HEK293 (cell line): Measurements from ENCODE around the gene NIPSNAP2.

Experiments used
- IKZF3 ChIP-seq: fragments of 450-650 bp; IDR thresholded peaks from 2 replicates; pipeline ENCODE4 v1.5.0; 2018; ENCODE audit warnings: missing biosample characterization, mild to moderate bottlenecking, missing genetic modification characterization, moderate library complexity
- SP2 ChIP-seq: fragments of 450-650 bp; formaldehyde crosslinking; IDR thresholded peaks from 2 replicates; pipeline ENCODE4 v1.5.1; 2016; ENCODE audit warnings: missing biosample characterization, missing genetic modification characterization
- ZBTB17 ChIP-seq: fragments of 450-650 bp; formaldehyde crosslinking; IDR thresholded peaks from 2 replicates; pipeline ENCODE4 v1.5.1; 2016; ENCODE audit warnings: missing biosample characterization, missing genetic modification characterization
- ZBTB21 ChIP-seq: fragments of 450-650 bp; formaldehyde crosslinking; IDR thresholded peaks from 2 replicates; pipeline ENCODE4 v1.5.1; 2017; ENCODE audit warnings: missing biosample characterization, missing genetic modification characterization
- ZNF155 ChIP-seq: fragments of 450-650 bp; formaldehyde crosslinking; IDR thresholded peaks from 2 replicates; pipeline ENCODE4 v1.5.1; 2016; ENCODE audit warnings: missing biosample characterization, missing genetic modification characterization
- ZNF214 ChIP-seq: fragments of 450-650 bp; formaldehyde crosslinking; IDR thresholded peaks from 2 replicates; pipeline ENCODE4 v1.5.1; 2017; ENCODE audit warnings: missing biosample characterization, mild to moderate bottlenecking, missing genetic modification characterization, borderline replicate concordance
- ZNF24 ChIP-seq: fragments of 450-650 bp; formaldehyde crosslinking; IDR thresholded peaks from 2 replicates; pipeline ENCODE4 v1.5.1; 2016; ENCODE audit warnings: missing biosample characterization, missing genetic modification characterization
- TF ChIP-seq, protein P1 (sequence below): fragments of 450-650 bp; formaldehyde crosslinking; IDR thresholded peaks from 2 replicates; pipeline ENCODE4 v1.5.1; 2016; ENCODE audit warnings: missing biosample characterization, missing genetic modification characterization
- TF ChIP-seq, protein P2 (sequence below): fragments of 450-650 bp; formaldehyde crosslinking; IDR thresholded peaks from 2 replicates; pipeline ENCODE4 v1.5.1; 2017; ENCODE audit warnings: missing biosample characterization, mild to moderate bottlenecking, missing genetic modification characterization, moderate library complexity
- TF ChIP-seq, protein P3 (sequence below): fragments of 450-650 bp; formaldehyde crosslinking; IDR thresholded peaks from 2 replicates; pipeline ENCODE4 v1.5.1; 2016; ENCODE audit warnings: missing biosample characterization, missing genetic modification characterization
- TF ChIP-seq, protein P4 (sequence below): fragments of 450-650 bp; formaldehyde crosslinking; IDR thresholded peaks from 2 replicates; pipeline ENCODE4 v1.5.1; 2017; ENCODE audit warnings: missing biosample characterization, missing genetic modification characterization
- TF ChIP-seq, protein P5 (sequence below): fragments of 450-650 bp; formaldehyde crosslinking; IDR thresholded peaks from 2 replicates; pipeline ENCODE4 v1.5.1; 2016; ENCODE audit warnings: missing biosample characterization, missing genetic modification characterization, low read depth

DNA sequence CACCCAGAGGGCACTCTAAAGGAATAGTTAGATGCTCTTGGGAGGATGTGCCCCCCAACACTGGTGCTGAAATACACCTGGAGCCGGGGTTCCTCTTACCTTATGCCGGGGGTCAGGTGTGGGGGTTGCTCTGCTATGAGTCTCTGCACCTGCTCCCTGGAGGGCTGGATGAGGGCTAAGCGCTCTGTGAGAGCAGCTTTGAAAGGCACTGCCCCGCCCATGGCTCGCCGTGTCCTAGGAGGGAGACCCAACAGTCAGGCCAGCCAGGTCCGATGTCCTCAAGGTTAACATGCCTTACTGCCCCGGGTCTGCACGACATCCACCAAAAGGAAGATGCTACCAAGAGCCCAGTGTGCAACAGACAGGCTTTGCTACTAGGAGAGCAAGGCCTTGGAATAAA, 55.1 kb downstream of the NIPSNAP2 start:
- TF ChIP-seq ZNF155 = no peak
- no peak for TF ChIP-seq SP2 (tag by site-specific recombination)
- no peak for TF ChIP-seq ZBTB21 (tag by site-specific recombination)
- TF ChIP-seq, protein P1, sequence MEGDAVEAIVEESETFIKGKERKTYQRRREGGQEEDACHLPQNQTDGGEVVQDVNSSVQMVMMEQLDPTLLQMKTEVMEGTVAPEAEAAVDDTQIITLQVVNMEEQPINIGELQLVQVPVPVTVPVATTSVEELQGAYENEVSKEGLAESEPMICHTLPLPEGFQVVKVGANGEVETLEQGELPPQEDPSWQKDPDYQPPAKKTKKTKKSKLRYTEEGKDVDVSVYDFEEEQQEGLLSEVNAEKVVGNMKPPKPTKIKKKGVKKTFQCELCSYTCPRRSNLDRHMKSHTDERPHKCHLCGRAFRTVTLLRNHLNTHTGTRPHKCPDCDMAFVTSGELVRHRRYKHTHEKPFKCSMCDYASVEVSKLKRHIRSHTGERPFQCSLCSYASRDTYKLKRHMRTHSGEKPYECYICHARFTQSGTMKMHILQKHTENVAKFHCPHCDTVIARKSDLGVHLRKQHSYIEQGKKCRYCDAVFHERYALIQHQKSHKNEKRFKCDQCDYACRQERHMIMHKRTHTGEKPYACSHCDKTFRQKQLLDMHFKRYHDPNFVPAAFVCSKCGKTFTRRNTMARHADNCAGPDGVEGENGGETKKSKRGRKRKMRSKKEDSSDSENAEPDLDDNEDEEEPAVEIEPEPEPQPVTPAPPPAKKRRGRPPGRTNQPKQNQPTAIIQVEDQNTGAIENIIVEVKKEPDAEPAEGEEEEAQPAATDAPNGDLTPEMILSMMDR (tag by site-specific recombination) = no peak
- TF ChIP-seq, protein P2, sequence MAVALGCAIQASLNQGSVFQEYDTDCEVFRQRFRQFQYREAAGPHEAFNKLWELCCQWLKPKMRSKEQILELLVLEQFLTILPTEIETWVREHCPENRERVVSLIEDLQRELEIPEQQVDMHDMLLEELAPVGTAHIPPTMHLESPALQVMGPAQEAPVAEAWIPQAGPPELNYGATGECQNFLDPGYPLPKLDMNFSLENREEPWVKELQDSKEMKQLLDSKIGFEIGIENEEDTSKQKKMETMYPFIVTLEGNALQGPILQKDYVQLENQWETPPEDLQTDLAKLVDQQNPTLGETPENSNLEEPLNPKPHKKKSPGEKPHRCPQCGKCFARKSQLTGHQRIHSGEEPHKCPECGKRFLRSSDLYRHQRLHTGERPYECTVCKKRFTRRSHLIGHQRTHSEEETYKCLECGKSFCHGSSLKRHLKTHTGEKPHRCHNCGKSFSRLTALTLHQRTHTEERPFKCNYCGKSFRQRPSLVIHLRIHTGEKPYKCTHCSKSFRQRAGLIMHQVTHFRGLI (tag by site-specific recombination) = no peak
- no peak for TF ChIP-seq ZBTB17 (tag by site-specific recombination)
- no peak for TF ChIP-seq ZNF214 (tag by site-specific recombination)
- TF ChIP-seq, protein P3, sequence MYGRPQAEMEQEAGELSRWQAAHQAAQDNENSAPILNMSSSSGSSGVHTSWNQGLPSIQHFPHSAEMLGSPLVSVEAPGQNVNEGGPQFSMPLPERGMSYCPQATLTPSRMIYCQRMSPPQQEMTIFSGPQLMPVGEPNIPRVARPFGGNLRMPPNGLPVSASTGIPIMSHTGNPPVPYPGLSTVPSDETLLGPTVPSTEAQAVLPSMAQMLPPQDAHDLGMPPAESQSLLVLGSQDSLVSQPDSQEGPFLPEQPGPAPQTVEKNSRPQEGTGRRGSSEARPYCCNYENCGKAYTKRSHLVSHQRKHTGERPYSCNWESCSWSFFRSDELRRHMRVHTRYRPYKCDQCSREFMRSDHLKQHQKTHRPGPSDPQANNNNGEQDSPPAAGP = no peak
- TF ChIP-seq IKZF3 (tag by site-specific recombination) = no peak
- no peak for TF ChIP-seq ZNF24
- TF ChIP-seq, protein P4, sequence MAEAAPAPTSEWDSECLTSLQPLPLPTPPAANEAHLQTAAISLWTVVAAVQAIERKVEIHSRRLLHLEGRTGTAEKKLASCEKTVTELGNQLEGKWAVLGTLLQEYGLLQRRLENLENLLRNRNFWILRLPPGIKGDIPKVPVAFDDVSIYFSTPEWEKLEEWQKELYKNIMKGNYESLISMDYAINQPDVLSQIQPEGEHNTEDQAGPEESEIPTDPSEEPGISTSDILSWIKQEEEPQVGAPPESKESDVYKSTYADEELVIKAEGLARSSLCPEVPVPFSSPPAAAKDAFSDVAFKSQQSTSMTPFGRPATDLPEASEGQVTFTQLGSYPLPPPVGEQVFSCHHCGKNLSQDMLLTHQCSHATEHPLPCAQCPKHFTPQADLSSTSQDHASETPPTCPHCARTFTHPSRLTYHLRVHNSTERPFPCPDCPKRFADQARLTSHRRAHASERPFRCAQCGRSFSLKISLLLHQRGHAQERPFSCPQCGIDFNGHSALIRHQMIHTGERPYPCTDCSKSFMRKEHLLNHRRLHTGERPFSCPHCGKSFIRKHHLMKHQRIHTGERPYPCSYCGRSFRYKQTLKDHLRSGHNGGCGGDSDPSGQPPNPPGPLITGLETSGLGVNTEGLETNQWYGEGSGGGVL = no peak
- TF ChIP-seq, protein P5, sequence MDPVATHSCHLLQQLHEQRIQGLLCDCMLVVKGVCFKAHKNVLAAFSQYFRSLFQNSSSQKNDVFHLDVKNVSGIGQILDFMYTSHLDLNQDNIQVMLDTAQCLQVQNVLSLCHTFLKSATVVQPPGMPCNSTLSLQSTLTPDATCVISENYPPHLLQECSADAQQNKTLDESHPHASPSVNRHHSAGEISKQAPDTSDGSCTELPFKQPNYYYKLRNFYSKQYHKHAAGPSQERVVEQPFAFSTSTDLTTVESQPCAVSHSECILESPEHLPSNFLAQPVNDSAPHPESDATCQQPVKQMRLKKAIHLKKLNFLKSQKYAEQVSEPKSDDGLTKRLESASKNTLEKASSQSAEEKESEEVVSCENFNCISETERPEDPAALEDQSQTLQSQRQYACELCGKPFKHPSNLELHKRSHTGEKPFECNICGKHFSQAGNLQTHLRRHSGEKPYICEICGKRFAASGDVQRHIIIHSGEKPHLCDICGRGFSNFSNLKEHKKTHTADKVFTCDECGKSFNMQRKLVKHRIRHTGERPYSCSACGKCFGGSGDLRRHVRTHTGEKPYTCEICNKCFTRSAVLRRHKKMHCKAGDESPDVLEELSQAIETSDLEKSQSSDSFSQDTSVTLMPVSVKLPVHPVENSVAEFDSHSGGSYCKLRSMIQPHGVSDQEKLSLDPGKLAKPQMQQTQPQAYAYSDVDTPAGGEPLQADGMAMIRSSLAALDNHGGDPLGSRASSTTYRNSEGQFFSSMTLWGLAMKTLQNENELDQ (tag by site-specific recombination) = no peak
